ENCODE measurements around the gene PGM2L1.

GRCh38 chr11:74398244-74399159 lies at the start of gene PGM2L1:
- no peak for TF ChIP-seq POLR2AphosphoS5 (IDR thresholded peaks at IDR 0.05; ENCODE audit: low read depth, low read length)
- no peak for TF ChIP-seq TAF1 (IDR thresholded peaks at IDR 0.05; ENCODE audit: low read depth, low read length)
